Measurements from ENCODE around the gene CTAGE1. TPM values are rescaled to one million over a fixed set of nuclear protein-coding genes. Genes with fewer than 3 reads are reported as not detected.

The CTAGE1 gene
- total RNA-seq = under 1 TPM in 4 of 8 experiments, not detected in 4; 0.04 to 0.43 (median 0.12) TPM

GRCh38 chr18:22417496-22418188 lies at the start of gene CTAGE1:
TSS of gene CTAGE1 (minus strand) at chr18:22417915. CDS start at chr18:22417811, 104 bp downstream.
- no peak within 1 kb of the TSS for H3K27ac ChIP-seq
- ATAC-seq (replicated peaks in 6 of 8) = no peak
- in situ Hi-C loops (cut with MboI; ENCODE audit: low pct_unique_long_range_greater_than_20kb in 2 of 9, low sequenced_read_pairs in 9 of 9, unreplicated experiment in 9 of 9) = no loop called here
- WGBS, 10 experiments = 39 to 100% (median 94%) methylated on average over 1 to 15 of the region's 24 CpGs
- H3K4me1 ChIP-seq (replicated peaks in 1 of 2) = no peaks in the 10 kb centered on the region
- no peak within 1 kb of the TSS for H3K4me3 ChIP-seq

GRCh38 chr18:22466608-22467395 lies 49.1 kb upstream of the CTAGE1 start:
- ATAC-seq (replicated peaks in 6 of 8) = peak in 6 of 8 experiments; percentile 13 to 81 (median 38)
- Histone ChIP-seq H3K4me1 (replicated peaks in 1 of 2) (peaks cover 15 to 28% of the 10 kb centered on the region in 2 donors), H3K27ac (no peak overlapping the region), H3K4me3 (no peak overlapping the region)
- in situ Hi-C loops (cut with MboI; ENCODE audit: low pct_unique_long_range_greater_than_20kb in 2 of 9, low sequenced_read_pairs in 9 of 9, unreplicated experiment in 9 of 9) = no loop called here
- WGBS, 10 experiments = 0 to 63% (median 35%) methylated on average over 1 to 3 of the region's 3 CpGs; no CpG with 5 or more reads in 2 of the 10 experiments

- Histone ChIP-seq H3K27ac (no peak overlapping the region), H3K4me1 (replicated peaks in 1 of 2) (peaks cover 14 to 26% of the 10 kb centered on the region in 2 donors), H3K4me3 (no peak overlapping the region)
- in situ Hi-C loops (cut with MboI; ENCODE audit: low pct_unique_long_range_greater_than_20kb in 2 of 9, low sequenced_read_pairs in 9 of 9, unreplicated experiment in 9 of 9) = no loop called here
- ATAC-seq (replicated peaks in 6 of 8) = peak; percentile 59 to 93 (median 74)
- 0 to 100% (median 42%) methylated on average over 1 to 2 of the region's 3 CpGs; no CpG with 5 or more reads in 4 of the 10 experiments for WGBS, 10 experiments
These were observed 48.2 kb upstream of the CTAGE1 start for GRCh38 chr18:22465859-22466457.

- H3K4me3 ChIP-seq = no peak overlapping the region
- H3K4me1 ChIP-seq (replicated peaks in 1 of 2) = peaks cover 4 to 13% of the 10 kb centered on the region in 2 donors
- no peak overlapping the region for H3K27ac ChIP-seq
- 20 to 100% (median 82%) methylated on average over 1 to 5 of the region's 5 CpGs for WGBS, 10 experiments
- in situ Hi-C loops (cut with MboI; ENCODE audit: low pct_unique_long_range_greater_than_20kb in 2 of 9, low sequenced_read_pairs in 9 of 9, unreplicated experiment in 9 of 9) = no loop called here
- ATAC-seq (replicated peaks in 6 of 8) = no peak
These were observed 45.4 kb upstream of the CTAGE1 start for GRCh38 chr18:22463076-22463475.

GRCh38 chr18:22459491-22459890 lies 41.8 kb upstream of the CTAGE1 start:
- Histone ChIP-seq H3K4me1 (replicated peaks in 1 of 2) (peaks cover 11 to 16% of the 10 kb centered on the region in 2 donors), H3K27ac (no peak overlapping the region), H3K4me3 (no peak overlapping the region)
- 26 to 100% (median 92%) methylated on average over 1 to 2 of the region's 2 CpGs for WGBS, 10 experiments
- ATAC-seq (replicated peaks in 6 of 8) = no peak
- in situ Hi-C loops (cut with MboI; ENCODE audit: low pct_unique_long_range_greater_than_20kb in 2 of 9, low sequenced_read_pairs in 9 of 9, unreplicated experiment in 9 of 9) = no loop called here

GRCh38 chr18:22457524-22457923 lies 39.8 kb upstream of the CTAGE1 start:
- ATAC-seq (replicated peaks in 6 of 8) = no peak
- WGBS, 10 experiments = 21 to 100% (median 91%) methylated on average over 1 to 7 of the region's 8 CpGs; no CpG with 5 or more reads in 1 of the 10 experiments
- in situ Hi-C loops (cut with MboI; ENCODE audit: low pct_unique_long_range_greater_than_20kb in 2 of 9, low sequenced_read_pairs in 9 of 9, unreplicated experiment in 9 of 9) = no loop called here
- Histone ChIP-seq H3K4me3 (no peak overlapping the region), H3K4me1 (replicated peaks in 1 of 2) (peaks cover 11 to 16% of the 10 kb centered on the region in 2 donors), H3K27ac (no peak overlapping the region)

- Histone ChIP-seq H3K4me3 (no peak overlapping the region), H3K4me1 (replicated peaks in 1 of 2) (peaks cover 11 to 16% of the 10 kb centered on the region in 2 donors), H3K27ac (no peak overlapping the region)
- in situ Hi-C loops (cut with MboI; ENCODE audit: low pct_unique_long_range_greater_than_20kb in 2 of 9, low sequenced_read_pairs in 9 of 9, unreplicated experiment in 9 of 9) = no loop called here
- ATAC-seq (replicated peaks in 6 of 8) = peak in 5 of 8 experiments; percentile 30 to 64 (median 45)
- 10 to 87% (median 67%) methylated on average over 1 to 5 of the region's 6 CpGs; no CpG with 5 or more reads in 2 of the 10 experiments for WGBS, 10 experiments
These were observed 38.8 kb upstream of the CTAGE1 start for GRCh38 chr18:22456547-22456946.

- peaks cover 11 to 16% of the 10 kb centered on the region in 2 donors for H3K4me1 ChIP-seq (replicated peaks in 1 of 2)
- in situ Hi-C loops (cut with MboI; ENCODE audit: low pct_unique_long_range_greater_than_20kb in 2 of 9, low sequenced_read_pairs in 9 of 9, unreplicated experiment in 9 of 9) = no loop called here
- no peak overlapping the region for H3K4me3 ChIP-seq
- no peak overlapping the region for H3K27ac ChIP-seq
- ATAC-seq (replicated peaks in 6 of 8) = peak in 1 of 8 experiments; percentile 16
- 28 to 88% (median 38%) methylated on average over 3 to 6 of the region's 6 CpGs; no CpG with 5 or more reads in 4 of the 10 experiments for WGBS, 10 experiments
These were observed 38.4 kb upstream of the CTAGE1 start for GRCh38 chr18:22456116-22456480.

- WGBS, 10 experiments = 46 to 85% (median 61%) methylated on average over 1 to 3 of the region's 3 CpGs; no CpG with 5 or more reads in 1 of the 10 experiments
- peaks cover 11 to 16% of the 10 kb centered on the region in 2 donors for H3K4me1 ChIP-seq (replicated peaks in 1 of 2)
- in situ Hi-C loops (cut with MboI; ENCODE audit: low pct_unique_long_range_greater_than_20kb in 2 of 9, low sequenced_read_pairs in 9 of 9, unreplicated experiment in 9 of 9) = no loop called here
These were observed 37.9 kb upstream of the CTAGE1 start for GRCh38 chr18:22455425-22456115.

GRCh38 chr18:22453315-22453714 lies 35.6 kb upstream of the CTAGE1 start:
- 26 to 100% (median 91%) methylated on average over 3 to 5 of the region's 5 CpGs; no CpG with 5 or more reads in 3 of the 10 experiments for WGBS, 10 experiments
- in situ Hi-C loops (cut with MboI; ENCODE audit: low pct_unique_long_range_greater_than_20kb in 2 of 9, low sequenced_read_pairs in 9 of 9, unreplicated experiment in 9 of 9) = no loop called here
- no peak overlapping the region for H3K4me3 ChIP-seq
- H3K27ac ChIP-seq = no peak overlapping the region
- ATAC-seq (replicated peaks in 6 of 8) = no peak
- peaks cover 11 to 16% of the 10 kb centered on the region in 2 donors for H3K4me1 ChIP-seq (replicated peaks in 1 of 2)

More at GRCh38 chr18:22455425-22456115, 37.9 kb upstream of the CTAGE1 start:
- Histone ChIP-seq H3K27ac (no peak overlapping the region), H3K4me3 (no peak overlapping the region)
- ATAC-seq (replicated peaks in 6 of 8) = peak in 5 of 8 experiments; percentile 36 to 77 (median 55)

- in situ Hi-C loops (cut with MboI; ENCODE audit: low pct_unique_long_range_greater_than_20kb in 2 of 9, low sequenced_read_pairs in 9 of 9, unreplicated experiment in 9 of 9) = no loop called here
- 54 to 86% (median 78%) methylated on average over 2 of the region's 8 CpGs; no CpG with 5 or more reads in 6 of the 10 experiments for WGBS, 10 experiments
- peaks cover 11 to 16% of the 10 kb centered on the region in 2 donors for H3K4me1 ChIP-seq (replicated peaks in 1 of 2)
- no peak overlapping the region for H3K27ac ChIP-seq
- no peak overlapping the region for H3K4me3 ChIP-seq
- ATAC-seq (replicated peaks in 6 of 8) = no peak
These were observed 34.5 kb upstream of the CTAGE1 start for GRCh38 chr18:22452226-22452668.

- 10 to 100% (median 57%) methylated on average over 1 to 3 of the region's 7 CpGs; no CpG with 5 or more reads in 4 of the 10 experiments for WGBS, 10 experiments
- in situ Hi-C loops (cut with MboI; ENCODE audit: low pct_unique_long_range_greater_than_20kb in 2 of 9, low sequenced_read_pairs in 9 of 9, unreplicated experiment in 9 of 9) = no loop called here
- peak in 2 of 8 experiments; percentile 16 to 43 for ATAC-seq (replicated peaks in 6 of 8)
- H3K4me3 ChIP-seq = no peak overlapping the region
- H3K4me1 ChIP-seq (replicated peaks in 1 of 2) = peaks cover 11 to 14% of the 10 kb centered on the region in 2 donors
- no peak overlapping the region for H3K27ac ChIP-seq
These were observed 34.1 kb upstream of the CTAGE1 start for GRCh38 chr18:22451796-22452195.

Measured in motor neuron (in vitro differentiated cells).